ENCODE measurements around the gene SLCO3A1.

SLCO3A1 gene

GRCh38 chr15:92021792-92022191 lies 168.3 kb downstream of the SLCO3A1 start:
- no peak overlapping the region for H3K27ac ChIP-seq (ENCODE audit: extremely low read depth, low read depth, low read length)
- no peaks in the 10 kb centered on the region for H3K9me3 ChIP-seq (ENCODE audit: control insufficient read depth, insufficient read depth, low read depth, low read length)
- no peaks in the 10 kb centered on the region for H3K36me3 ChIP-seq (ENCODE audit: control insufficient read depth in 2 of 2, insufficient read depth in 1 of 2, low read length in 2 of 2)
- no peak overlapping the region for H3K4me3 ChIP-seq (ENCODE audit: low read depth, low read length)
- POLR2A ChIA-PET, result no interaction called here
- no peak for TF ChIP-seq ZNF280C (tag by site-specific recombination; IDR thresholded peaks at IDR 0.05)
- no peak for TF ChIP-seq ZNF366 (tag by site-specific recombination; conservative IDR thresholded peaks at IDR 0.05)
- TF ChIP-seq KLF7 (tag by site-specific recombination; IDR thresholded peaks at IDR 0.05; ENCODE audit: borderline replicate concordance), result no peak
- no peak for TF ChIP-seq ZBTB48 (tag by site-specific recombination; IDR thresholded peaks at IDR 0.05)
- no peak for TF ChIP-seq TCF7L2 (IDR thresholded peaks at IDR 0.05; ENCODE audit: borderline replicate concordance, low read depth, low read length)
- TF ChIP-seq ZNF211 (tag by site-specific recombination; IDR thresholded peaks at IDR 0.05; ENCODE audit: low read depth), result no peak
- no peak for TF ChIP-seq KLF9 (tag by site-specific recombination; IDR thresholded peaks at IDR 0.05; ENCODE audit: low read depth)
- TF ChIP-seq SALL2 (tag by site-specific recombination; IDR thresholded peaks at IDR 0.05; ENCODE audit: borderline replicate concordance), result no peak
- no peak for TF ChIP-seq ZNF692 (tag by site-specific recombination; IDR thresholded peaks at IDR 0.05)
- no peak for TF ChIP-seq ZNF354C (tag by site-specific recombination; IDR thresholded peaks at IDR 0.05; ENCODE audit: borderline replicate concordance, low read depth)
- CTCF ChIA-PET, result interaction anchor here (0.9 kb wide), 1 partner anchor 19 kb away, joined by 3 read pairs; no protein-coding TSS in a partner anchor
- H3K4me1 ChIP-seq (ENCODE audit: control insufficient read depth, insufficient read depth, low read length), result peaks cover 6% of the 10 kb centered on the region

- CTCF ChIA-PET, result no interaction called here
- TF ChIP-seq ZBTB1 (tag by site-specific recombination; IDR thresholded peaks at IDR 0.05) (no peak), ZNF423 (tag by site-specific recombination; IDR thresholded peaks at IDR 0.05) (no peak), ZNF501 (tag by site-specific recombination; IDR thresholded peaks at IDR 0.05) (no peak), ZNF239 (tag by site-specific recombination; IDR thresholded peaks at IDR 0.05) (no peak), ZNF776 (tag by site-specific recombination; IDR thresholded peaks at IDR 0.05; ENCODE audit: borderline replicate concordance) (no peak), PRDM4 (tag by site-specific recombination; IDR thresholded peaks at IDR 0.05) (no peak), ZNF837 (tag by site-specific recombination; IDR thresholded peaks at IDR 0.05) (no peak), EGR2 (tag by site-specific recombination; IDR thresholded peaks at IDR 0.05; ENCODE audit: low read depth) (no peak), ZNF555 (tag by site-specific recombination; conservative IDR thresholded peaks at IDR 0.05) (no peak), ZNF157 (tag by site-specific recombination; IDR thresholded peaks at IDR 0.05) (no peak), KLF9 (tag by site-specific recombination; IDR thresholded peaks at IDR 0.05; ENCODE audit: low read depth) (no peak), GFI1B (tag by site-specific recombination; IDR thresholded peaks at IDR 0.05) (no peak), ZNF416 (tag by site-specific recombination; IDR thresholded peaks at IDR 0.05) (no peak), ZNF23 (tag by site-specific recombination; IDR thresholded peaks at IDR 0.05; ENCODE audit: borderline replicate concordance) (no peak), KLF8 (tag by site-specific recombination; IDR thresholded peaks at IDR 0.05) (no peak), ATF2 (tag by site-specific recombination; IDR thresholded peaks at IDR 0.05; ENCODE audit: low read depth) (no peak)
- Histone ChIP-seq H3K27ac (ENCODE audit: extremely low read depth, low read depth, low read length) (no peak overlapping the region), H3K9me3 (ENCODE audit: control insufficient read depth, insufficient read depth, low read depth, low read length) (no peaks in the 10 kb centered on the region), H3K4me3 (ENCODE audit: low read depth, low read length) (no peak overlapping the region), H3K36me3 (ENCODE audit: control insufficient read depth in 2 of 2, insufficient read depth in 1 of 2, low read length in 2 of 2) (no peaks in the 10 kb centered on the region), H3K4me1 (ENCODE audit: control insufficient read depth, insufficient read depth, low read length) (peaks cover 6% of the 10 kb centered on the region)
- POLR2A ChIA-PET, result no interaction called here
Observed at GRCh38 chr15:92023965-92024364, 170.5 kb downstream of the SLCO3A1 start.
